Panc1 (cell line): ENCODE data around the gene CWC27.

Experiments used
- CTCF ChIP-seq: fragments of 450-650 bp; IDR thresholded peaks from 2 replicates; pipeline ENCODE4 v1.5.1; 2017; ENCODE audit warnings: mild to moderate bottlenecking
- POLR2AphosphoS5 ChIP-seq: IDR thresholded peaks from 2 replicates; pipeline ENCODE4 v1.6.1; 2012; ENCODE audit warnings: mild to moderate bottlenecking, low read depth, low read length, moderate library complexity
- SIN3A ChIP-seq: IDR thresholded peaks from 2 replicates; pipeline ENCODE4 v1.6.1; 2012; ENCODE audit warnings: low read depth, mild to moderate bottlenecking, low read length, moderate library complexity, borderline replicate concordance; ENCODE audit not compliant: insufficient read depth

- no peak for TF ChIP-seq CTCF
- no peak for TF ChIP-seq SIN3A
- no peak for TF ChIP-seq POLR2AphosphoS5
These were observed 250.0 kb downstream of the CWC27 start for GRCh38 chr5:65018763-65019162.
